Aortic smooth muscle cell (primary cell): ENCODE data around the gene PRR19. TPM values are rescaled to one million over a fixed set of nuclear protein-coding genes. Genes with fewer than 3 reads are reported as not detected.

Experiments
- total RNA-seq: library from RNA; depleted of rRNA; stranded (reverse); fragments of >200 nt; gene quantifications from 2 replicates; pipeline ENCODE4 v1.2.3, GENCODE V29; 2014

PRR19 gene, protein sequence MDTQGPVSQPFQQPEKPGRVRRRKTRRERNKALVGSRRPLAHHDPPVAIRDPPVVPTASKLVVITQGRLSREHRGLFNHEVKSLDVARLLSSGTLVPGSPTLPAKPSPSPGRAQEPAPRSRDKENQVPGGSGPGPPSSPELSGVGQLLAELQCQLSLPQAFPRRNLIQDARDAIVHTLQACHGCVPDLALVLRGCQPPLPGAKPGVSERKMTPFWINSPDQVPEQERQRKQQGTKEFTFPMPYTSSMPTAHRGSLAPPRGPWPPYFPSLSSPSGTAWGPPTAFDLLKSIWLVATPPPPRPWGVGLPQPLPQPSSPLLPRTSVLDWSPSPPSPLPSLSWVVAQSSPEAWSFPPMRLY
- total RNA-seq, result 0.13 and 0.25 TPM in 2 replicates

DNA sequence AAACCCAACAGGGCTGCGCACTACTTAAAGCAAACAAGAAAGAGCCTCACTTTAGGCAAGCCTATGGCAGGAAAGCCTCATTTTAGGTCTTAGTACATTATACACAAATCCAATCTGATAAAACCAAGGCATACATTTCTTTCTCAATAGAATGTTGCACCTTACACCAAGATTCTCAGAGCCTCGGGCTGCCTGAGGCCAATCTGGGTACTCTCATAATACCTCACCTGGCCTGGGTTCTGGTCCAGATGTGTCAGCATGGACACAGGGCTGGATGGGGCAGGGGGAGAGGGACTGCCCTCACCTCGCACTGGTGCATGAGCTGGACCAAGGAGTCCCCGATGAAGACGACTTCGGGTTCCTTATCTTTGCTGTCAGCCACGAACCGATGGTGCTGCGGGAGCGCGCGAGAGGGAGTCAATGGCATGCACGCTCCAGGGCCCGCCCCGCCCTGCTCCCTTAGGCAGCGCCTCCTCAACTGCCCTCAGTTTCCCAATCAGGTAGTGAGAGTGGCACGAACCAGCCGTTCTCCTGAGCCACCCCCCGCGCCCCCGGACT lies at the start of gene PRR19:
PRR19 (plus strand) TSS at position 487 of the 558 bp plus-strand sequence. CDS start 7,453 bp downstream, outside the sequence.

DNA sequence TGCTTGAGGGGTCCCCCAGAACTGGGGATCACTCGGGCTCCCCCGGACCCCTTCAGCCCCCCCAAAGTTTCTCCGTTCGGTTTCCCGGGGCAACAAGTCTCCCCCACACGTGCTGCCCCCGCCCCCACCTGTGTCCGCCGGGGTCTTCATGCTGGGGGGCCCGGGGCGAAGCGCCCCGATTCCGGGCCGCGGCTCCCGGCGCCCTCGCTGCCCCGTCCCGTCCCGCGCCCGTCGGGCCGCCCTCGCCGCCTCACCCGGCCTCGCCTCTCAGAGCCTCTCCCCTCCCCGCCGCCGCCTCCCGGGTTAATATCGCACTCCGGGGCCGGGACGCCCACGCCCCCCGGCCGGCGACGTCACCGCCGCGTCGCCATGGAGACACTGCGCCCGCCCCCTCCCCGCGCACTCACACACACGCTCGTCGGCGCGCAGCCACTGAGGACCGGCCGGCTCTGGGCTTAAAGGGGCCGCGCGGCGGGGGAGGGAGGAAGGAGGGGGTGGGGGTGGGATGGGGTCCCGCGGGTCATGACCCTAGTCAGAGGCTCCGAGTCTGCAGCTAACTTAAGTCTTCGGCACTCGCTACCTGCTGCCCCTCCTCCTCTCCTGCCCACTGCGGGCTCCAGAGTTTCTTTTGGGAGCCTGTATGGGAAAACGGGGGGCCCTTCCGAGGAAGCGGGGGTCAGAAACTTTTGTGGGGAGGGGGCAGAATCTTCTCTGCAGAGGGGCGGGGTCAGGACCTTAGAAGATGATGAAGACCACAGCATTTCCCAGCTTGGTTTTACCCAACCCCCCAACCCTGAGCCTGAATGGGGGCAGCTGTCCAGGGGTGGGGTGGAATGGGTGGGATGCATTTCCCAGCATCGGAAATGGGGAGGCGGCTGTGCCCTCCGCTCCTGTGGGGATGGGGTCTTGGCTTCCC lies 46.8 kb upstream of the PRR19 start, which contains the start of gene ERF:
ERF (minus strand) TSS at position 279 of the 916 bp plus-strand sequence; CDS start at position 150, 129 bp downstream.

DNA sequence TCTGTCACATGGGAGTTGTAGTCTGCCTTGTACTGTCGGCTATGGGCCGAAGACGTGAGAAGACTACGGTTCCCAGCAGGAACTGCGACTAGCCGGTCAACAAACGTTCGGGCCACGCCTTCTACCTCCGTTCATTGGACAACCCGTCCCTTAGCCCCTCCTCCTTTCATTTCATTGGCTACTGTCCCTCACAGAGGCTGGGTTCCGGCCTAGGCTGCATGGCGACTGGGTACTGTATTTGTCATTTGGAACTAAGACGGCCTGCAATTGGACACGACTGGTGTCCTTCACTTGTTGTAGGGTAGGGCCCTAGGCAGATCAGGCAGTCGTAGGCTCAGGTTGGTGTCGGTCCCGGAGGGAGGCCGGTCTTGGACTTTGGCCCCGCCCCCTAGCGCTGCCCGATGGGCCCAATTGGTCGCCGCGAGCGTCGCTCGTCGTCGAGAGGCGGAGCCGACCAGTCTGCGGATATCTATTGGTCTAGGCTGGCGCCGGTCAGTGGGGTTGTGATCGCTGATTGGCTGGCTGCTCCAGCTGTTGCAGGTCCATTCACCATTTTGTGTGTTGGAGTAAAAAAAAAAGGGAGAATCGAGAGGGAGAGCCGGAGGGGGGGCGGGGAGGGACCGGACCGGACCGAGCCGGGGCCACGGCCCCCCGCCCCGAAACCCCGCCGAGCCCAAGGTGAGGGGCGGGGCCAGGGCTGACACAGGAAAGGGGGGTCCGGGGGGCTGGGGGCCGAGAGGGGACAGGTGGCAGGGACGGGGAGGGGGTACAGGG lies 33.0 kb upstream of the PRR19 start, which contains the start of gene CIC:
CIC (plus strand) TSS at position 549 of the 774 bp plus-strand sequence. CDS start 2,532 bp downstream, outside the sequence.

DNA sequence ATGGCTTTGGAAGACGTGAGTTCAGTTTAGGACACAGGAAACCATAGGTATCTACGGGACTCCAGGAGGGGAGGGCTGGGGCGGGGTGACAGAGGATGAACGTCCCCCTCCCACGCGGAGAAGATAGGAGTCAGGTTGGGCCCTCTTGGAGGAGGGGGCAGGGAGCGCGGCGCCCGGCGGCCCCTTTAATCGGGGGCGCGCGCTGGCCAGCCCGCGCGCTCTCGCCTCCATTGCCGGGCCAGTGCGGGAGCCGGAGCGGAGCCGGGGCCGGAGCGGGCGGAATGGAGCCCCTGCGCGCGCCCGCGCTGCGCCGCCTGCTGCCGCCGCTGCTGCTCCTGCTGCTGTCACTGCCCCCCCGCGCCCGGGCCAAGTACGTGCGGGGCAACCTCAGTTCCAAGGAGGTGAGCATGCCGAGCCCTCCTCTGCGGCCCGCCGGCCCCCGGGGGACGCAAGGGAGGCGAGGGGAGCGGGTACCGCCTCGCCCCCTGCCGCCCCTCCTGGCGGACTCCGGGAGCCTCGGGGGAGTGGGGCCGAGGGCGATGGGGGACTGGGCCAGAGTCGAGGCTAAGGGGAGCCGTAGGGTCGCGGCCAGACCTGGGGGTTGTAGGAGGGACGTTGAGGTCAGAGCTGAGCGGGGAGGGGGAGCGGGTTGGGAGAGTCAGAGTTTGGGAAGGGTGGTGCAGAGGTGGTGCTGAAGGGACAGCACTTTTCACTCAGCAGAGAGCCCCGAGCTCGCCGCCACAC lies 11.3 kb downstream of the PRR19 start, which contains the start of gene TMEM145:
TMEM145 (plus strand) TSS at position 214 of the 744 bp plus-strand sequence; CDS start at position 282, 68 bp downstream.

DNA sequence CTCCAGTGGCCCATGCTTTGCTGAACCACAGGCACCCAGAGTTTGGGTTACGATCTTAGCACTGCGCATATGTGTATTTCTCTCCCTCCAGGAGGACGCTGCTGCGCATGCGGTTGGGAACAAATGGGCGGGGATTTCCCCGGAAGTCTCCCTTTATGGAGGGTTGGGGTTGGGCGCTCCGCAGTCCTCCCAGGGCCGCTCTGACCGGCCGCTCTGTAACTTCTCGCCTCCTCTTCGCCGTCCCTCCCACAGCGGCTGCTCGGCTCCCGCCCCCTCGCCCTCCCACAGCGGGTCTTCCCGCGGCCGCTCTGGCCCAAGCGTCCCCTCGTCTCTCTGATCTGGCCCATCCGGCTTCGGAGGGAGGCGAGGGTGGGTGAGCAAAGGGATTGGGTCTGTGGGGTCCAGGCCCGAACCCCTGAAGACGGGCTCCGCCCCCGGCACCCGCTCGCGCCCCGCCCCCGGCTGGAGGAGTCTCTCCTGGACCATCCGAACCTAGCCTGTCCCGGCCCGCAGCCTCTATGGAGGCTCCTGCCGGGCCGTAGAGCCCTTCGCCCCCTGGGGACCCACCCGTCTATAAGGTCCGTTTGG lies 23.5 kb downstream of the PRR19 start, which contains the start of gene MEGF8:
MEGF8 (plus strand) TSS at position 328 of the 588 bp plus-strand sequence. CDS start 609 bp downstream, outside the sequence.

Other genes with a start within 250 kb of the PRR19 start
- gene GRIK5, start 231.9 kb upstream of the PRR19 start, total RNA-seq, result 3.4 and 5.9 TPM in 2 replicates
- gene ZNF574, start 226.0 kb upstream of the PRR19 start, total RNA-seq, result 7.0 and 10.0 TPM in 2 replicates
- 0.06 and 0.13 TPM in 2 replicates for gene POU2F2, start 169.7 kb upstream of the PRR19 start, total RNA-seq
- 11.2 and 15.5 TPM in 2 replicates for gene DEDD2, start 84.5 kb upstream of the PRR19 start, total RNA-seq
- gene ZNF526, start 81.8 kb upstream of the PRR19 start, total RNA-seq, result 7.9 and 10.2 TPM in 2 replicates
- 9.2 and 10.0 TPM in 2 replicates for gene GSK3A, start 59.5 kb upstream of the PRR19 start, total RNA-seq
- 19.8 and 23.5 TPM in 2 replicates for gene ERF, start 47.0 kb upstream of the PRR19 start, total RNA-seq
- gene CIC, start 32.9 kb upstream of the PRR19 start, total RNA-seq, result 17.2 and 27.5 TPM in 2 replicates
- 22.5 and 26.4 TPM in 2 replicates for gene PAFAH1B3, start 492 bp downstream of the PRR19 start, total RNA-seq
- not detected in 2 replicates for gene TMEM145, start 11.2 kb downstream of the PRR19 start, total RNA-seq
- gene MEGF8, start 23.5 kb downstream of the PRR19 start, total RNA-seq, result 21.0 and 22.3 TPM in 2 replicates
- not detected in 2 replicates for gene CNFN, start 88.2 kb downstream of the PRR19 start, total RNA-seq
- 1.9 and 2.6 TPM in 2 replicates for gene LIPE, start 125.3 kb downstream of the PRR19 start, total RNA-seq
- not detected in 2 replicates for gene CXCL17, start 140.8 kb downstream of the PRR19 start, total RNA-seq
- gene CEACAM1, start 226.3 kb downstream of the PRR19 start, total RNA-seq, result under 0.01 and 0.31 TPM in 2 replicates